GM12873 (cell line): Measurements from ENCODE around the gene FBXO21.

Source experiments
- CTCF ChIP-seq: IDR thresholded peaks from 2 replicates; pipeline ENCODE4 v1.5.1; 2012; ENCODE audit warnings: low read depth, mild to moderate bottlenecking, moderate library complexity, low read length, control low read depth; ENCODE audit not compliant: insufficient read depth; ENCODE audit errors: missing control alignments

Gene FBXO21

GRCh38 chr12:117227000-117227653 is 36.9 kb upstream of the FBXO21 start:
- TF ChIP-seq CTCF: no peak

- no peak for TF ChIP-seq CTCF
Observed at GRCh38 chr12:117226505-117226904, 36.2 kb upstream of the FBXO21 start.

DNA sequence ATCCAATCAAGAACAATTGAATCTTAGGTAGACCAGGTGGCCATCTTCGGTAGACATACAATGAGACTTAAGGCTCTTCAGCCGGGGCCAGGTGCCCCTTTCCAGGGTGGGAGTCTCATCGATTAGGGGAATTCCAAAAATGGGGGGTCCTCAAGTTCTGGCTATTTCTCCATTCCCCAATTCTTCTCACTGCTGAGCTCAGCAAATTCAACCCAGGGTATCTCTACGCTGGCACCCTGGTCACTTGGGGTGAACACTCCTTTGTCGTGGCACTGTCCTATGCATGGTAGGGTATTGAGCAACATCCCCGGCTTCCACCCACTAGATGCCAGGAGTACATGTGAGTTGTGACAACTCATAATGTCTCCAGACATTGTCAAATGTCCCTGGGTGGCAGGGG is 34.9 kb upstream of the FBXO21 start:
- TF ChIP-seq CTCF: no peak

DNA sequence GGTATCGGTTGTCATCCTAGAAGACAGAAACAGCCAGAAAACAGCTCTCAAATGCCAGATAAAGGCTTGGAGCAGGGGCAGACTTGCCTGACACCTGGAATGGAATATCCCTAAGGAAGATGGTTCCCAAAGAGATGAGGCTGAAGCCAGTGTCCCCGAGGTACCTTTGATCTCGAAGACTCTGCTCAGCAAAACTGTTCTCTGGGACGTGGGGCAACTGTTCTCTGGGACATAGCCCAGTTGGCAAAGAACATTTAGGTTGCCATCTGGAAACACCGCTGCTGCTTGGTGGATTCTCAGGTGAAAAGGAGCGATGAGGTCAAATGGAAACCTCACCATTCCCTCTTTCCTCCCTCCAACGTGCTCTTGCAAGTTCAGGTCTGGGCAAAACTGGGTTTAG is 27.9 kb upstream of the FBXO21 start:
- no peak for TF ChIP-seq CTCF

DNA sequence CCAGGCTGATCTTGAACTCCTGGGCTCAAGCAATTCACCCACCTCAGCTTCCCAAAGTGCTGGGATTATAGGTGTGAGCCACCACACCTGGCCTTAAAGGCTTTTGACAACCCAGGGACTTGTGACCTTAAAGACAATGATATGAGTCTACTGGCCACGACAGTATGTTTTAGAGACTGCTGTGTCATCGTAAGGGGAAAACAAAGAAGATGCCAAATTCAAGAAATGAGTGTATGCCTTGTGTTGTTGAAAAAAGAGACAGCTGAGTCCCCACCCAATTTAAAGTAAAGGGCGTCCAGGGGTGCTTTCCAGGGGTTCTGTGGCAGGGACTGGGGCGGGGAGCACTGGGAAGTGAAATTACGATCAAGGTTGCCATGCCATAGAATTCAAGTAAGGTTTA is 26.4 kb upstream of the FBXO21 start:
- TF ChIP-seq CTCF: no peak

DNA sequence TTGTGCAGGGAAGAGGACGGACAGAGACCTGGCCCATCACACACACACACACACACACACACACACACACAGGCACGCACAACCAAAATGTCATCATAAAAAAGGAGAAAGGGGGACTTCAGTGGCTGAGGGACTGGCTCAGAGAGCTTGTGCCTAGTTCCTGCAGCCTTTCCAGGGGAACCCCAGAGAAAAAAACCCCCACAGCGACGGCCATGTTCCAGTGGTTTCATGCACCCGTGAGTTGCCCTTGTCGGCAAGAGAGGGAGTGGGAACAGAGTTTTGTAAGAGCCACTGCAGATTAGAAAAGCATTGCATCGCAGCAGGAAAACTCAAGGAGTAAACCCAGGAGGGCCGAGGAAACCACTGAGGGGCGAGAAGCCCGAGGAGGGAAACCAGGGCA is 24.5 kb upstream of the FBXO21 start:
- no peak for TF ChIP-seq CTCF

- no peak for TF ChIP-seq CTCF
Observed at GRCh38 chr12:117213295-117213808, 23.1 kb upstream of the FBXO21 start.
